ENCODE data around the gene DCN.

DCN gene

GRCh38 chr12:91109581-91110310, 72.9 kb downstream of the DCN start:
- no peak overlapping the region for H3K9ac ChIP-seq (ENCODE audit: low read length)
- peaks cover 10% of the 10 kb centered on the region for H3K4me1 ChIP-seq (ENCODE audit: insufficient read depth, low read length)
- no peaks in the 10 kb centered on the region for H3K36me3 ChIP-seq (ENCODE audit: insufficient read depth, low read length)
- no peaks in the 10 kb centered on the region for H3K9me3 ChIP-seq (ENCODE audit: low read length)
- H3K27me3 ChIP-seq (ENCODE audit: control insufficient read depth in 1 of 2, insufficient read depth in 2 of 2, low read length in 2 of 2), result no peaks in the 10 kb centered on the region
- H3K27ac ChIP-seq (ENCODE audit: low read depth, low read length), result no peak overlapping the region
- peak overlapping the region in 1 of 2 donors; percentile 35 for H3K4me3 ChIP-seq (ENCODE audit: low read depth in 1 of 2, low read length in 2 of 2)

- H3K27me3 ChIP-seq (ENCODE audit: control insufficient read depth in 1 of 2, insufficient read depth in 2 of 2, low read length in 2 of 2), result no peaks in the 10 kb centered on the region
- no peak overlapping the region for H3K27ac ChIP-seq (ENCODE audit: low read depth, low read length)
- H3K9me3 ChIP-seq (ENCODE audit: low read length), result no peaks in the 10 kb centered on the region
- H3K4me3 ChIP-seq (ENCODE audit: low read depth in 1 of 2, low read length in 2 of 2), result peak overlapping the region in 1 of 2 donors; percentile 16
- no peaks in the 10 kb centered on the region for H3K36me3 ChIP-seq (ENCODE audit: insufficient read depth, low read length)
- peaks cover 10% of the 10 kb centered on the region for H3K4me1 ChIP-seq (ENCODE audit: insufficient read depth, low read length)
- H3K9ac ChIP-seq (ENCODE audit: low read length), result no peak overlapping the region
These were observed 73.5 kb downstream of the DCN start for GRCh38 chr12:91109148-91109564.

- Histone ChIP-seq H3K4me3 (ENCODE audit: low read depth in 1 of 2, low read length in 2 of 2) (peak overlapping the region in 1 of 2 donors; percentile 10), H3K27me3 (ENCODE audit: control insufficient read depth in 1 of 2, insufficient read depth in 2 of 2, low read length in 2 of 2) (no peaks in the 10 kb centered on the region), H3K9ac (ENCODE audit: low read length) (no peak overlapping the region), H3K27ac (ENCODE audit: low read depth, low read length) (no peak overlapping the region), H3K9me3 (ENCODE audit: low read length) (no peaks in the 10 kb centered on the region), H3K36me3 (ENCODE audit: insufficient read depth, low read length) (no peaks in the 10 kb centered on the region), H3K4me1 (ENCODE audit: insufficient read depth, low read length) (peaks cover 10% of the 10 kb centered on the region)
These were observed 74.3 kb downstream of the DCN start for GRCh38 chr12:91108196-91108755.

GRCh38 chr12:91106283-91106682, 76.3 kb downstream of the DCN start:
- Histone ChIP-seq H3K4me1 (ENCODE audit: insufficient read depth, low read length) (peaks cover 3% of the 10 kb centered on the region), H3K27ac (ENCODE audit: low read depth, low read length) (no peak overlapping the region), H3K27me3 (ENCODE audit: control insufficient read depth in 1 of 2, insufficient read depth in 2 of 2, low read length in 2 of 2) (no peaks in the 10 kb centered on the region), H3K36me3 (ENCODE audit: insufficient read depth, low read length) (no peaks in the 10 kb centered on the region), H3K9ac (ENCODE audit: low read length) (no peak overlapping the region), H3K4me3 (ENCODE audit: low read depth in 1 of 2, low read length in 2 of 2) (no peak overlapping the region), H3K9me3 (ENCODE audit: low read length) (no peaks in the 10 kb centered on the region)

- no peaks in the 10 kb centered on the region for H3K9me3 ChIP-seq (ENCODE audit: low read length)
- H3K4me1 ChIP-seq (ENCODE audit: insufficient read depth, low read length), result no peaks in the 10 kb centered on the region
- H3K4me3 ChIP-seq (ENCODE audit: low read depth in 1 of 2, low read length in 2 of 2), result peak overlapping the region in 1 of 2 donors; percentile 5
- H3K27me3 ChIP-seq (ENCODE audit: control insufficient read depth in 1 of 2, insufficient read depth in 2 of 2, low read length in 2 of 2), result no peaks in the 10 kb centered on the region
- no peaks in the 10 kb centered on the region for H3K36me3 ChIP-seq (ENCODE audit: insufficient read depth, low read length)
- H3K27ac ChIP-seq (ENCODE audit: low read depth, low read length), result no peak overlapping the region
- no peak overlapping the region for H3K9ac ChIP-seq (ENCODE audit: low read length)
These were observed 76.8 kb downstream of the DCN start for GRCh38 chr12:91105807-91106206.

- Histone ChIP-seq H3K9me3 (ENCODE audit: low read length) (no peaks in the 10 kb centered on the region), H3K4me3 (ENCODE audit: low read depth in 1 of 2, low read length in 2 of 2) (peak overlapping the region in 1 of 2 donors; percentile 5), H3K4me1 (ENCODE audit: insufficient read depth, low read length) (no peaks in the 10 kb centered on the region), H3K36me3 (ENCODE audit: insufficient read depth, low read length) (no peaks in the 10 kb centered on the region), H3K27ac (ENCODE audit: low read depth, low read length) (no peak overlapping the region), H3K27me3 (ENCODE audit: control insufficient read depth in 1 of 2, insufficient read depth in 2 of 2, low read length in 2 of 2) (no peaks in the 10 kb centered on the region), H3K9ac (ENCODE audit: low read length) (no peak overlapping the region)
These were observed 77.7 kb downstream of the DCN start for GRCh38 chr12:91104812-91105466.

- peaks cover 6% of the 10 kb centered on the region for H3K4me1 ChIP-seq (ENCODE audit: insufficient read depth, low read length)
- H3K36me3 ChIP-seq (ENCODE audit: insufficient read depth, low read length), result no peaks in the 10 kb centered on the region
- H3K9me3 ChIP-seq (ENCODE audit: low read length), result no peaks in the 10 kb centered on the region
- H3K9ac ChIP-seq (ENCODE audit: low read length), result no peak overlapping the region
- no peaks in the 10 kb centered on the region for H3K27me3 ChIP-seq (ENCODE audit: control insufficient read depth in 1 of 2, insufficient read depth in 2 of 2, low read length in 2 of 2)
- H3K27ac ChIP-seq (ENCODE audit: low read depth, low read length), result no peak overlapping the region
- H3K4me3 ChIP-seq (ENCODE audit: low read depth in 1 of 2, low read length in 2 of 2), result no peak overlapping the region
These were observed 79.0 kb downstream of the DCN start for GRCh38 chr12:91103624-91104023.

- H3K9ac ChIP-seq (ENCODE audit: low read length), result no peak overlapping the region
- no peak overlapping the region for H3K27ac ChIP-seq (ENCODE audit: low read depth, low read length)
- H3K4me3 ChIP-seq (ENCODE audit: low read depth in 1 of 2, low read length in 2 of 2), result no peak overlapping the region
- no peaks in the 10 kb centered on the region for H3K9me3 ChIP-seq (ENCODE audit: low read length)
- H3K36me3 ChIP-seq (ENCODE audit: insufficient read depth, low read length), result no peaks in the 10 kb centered on the region
- H3K4me1 ChIP-seq (ENCODE audit: insufficient read depth, low read length), result peaks cover 6% of the 10 kb centered on the region
- no peaks in the 10 kb centered on the region for H3K27me3 ChIP-seq (ENCODE audit: control insufficient read depth in 1 of 2, insufficient read depth in 2 of 2, low read length in 2 of 2)
These were observed 79.5 kb downstream of the DCN start for GRCh38 chr12:91103101-91103500.

GRCh38 chr12:91100906-91101305, 81.7 kb downstream of the DCN start:
- H3K9me3 ChIP-seq (ENCODE audit: low read length), result no peaks in the 10 kb centered on the region
- no peak overlapping the region for H3K27ac ChIP-seq (ENCODE audit: low read depth, low read length)
- no peaks in the 10 kb centered on the region for H3K27me3 ChIP-seq (ENCODE audit: control insufficient read depth in 1 of 2, insufficient read depth in 2 of 2, low read length in 2 of 2)
- no peak overlapping the region for H3K4me3 ChIP-seq (ENCODE audit: low read depth in 1 of 2, low read length in 2 of 2)
- H3K9ac ChIP-seq (ENCODE audit: low read length), result no peak overlapping the region
- no peaks in the 10 kb centered on the region for H3K36me3 ChIP-seq (ENCODE audit: insufficient read depth, low read length)
- H3K4me1 ChIP-seq (ENCODE audit: insufficient read depth, low read length), result peaks cover 6% of the 10 kb centered on the region

GRCh38 chr12:91099836-91100235, 82.8 kb downstream of the DCN start:
- peaks cover 6% of the 10 kb centered on the region for H3K4me1 ChIP-seq (ENCODE audit: insufficient read depth, low read length)
- no peak overlapping the region for H3K27ac ChIP-seq (ENCODE audit: low read depth, low read length)
- no peaks in the 10 kb centered on the region for H3K36me3 ChIP-seq (ENCODE audit: insufficient read depth, low read length)
- H3K27me3 ChIP-seq (ENCODE audit: control insufficient read depth in 1 of 2, insufficient read depth in 2 of 2, low read length in 2 of 2), result no peaks in the 10 kb centered on the region
- H3K9me3 ChIP-seq (ENCODE audit: low read length), result no peaks in the 10 kb centered on the region
- H3K4me3 ChIP-seq (ENCODE audit: low read depth in 1 of 2, low read length in 2 of 2), result no peak overlapping the region
- no peak overlapping the region for H3K9ac ChIP-seq (ENCODE audit: low read length)

GRCh38 chr12:91099341-91099740, 83.3 kb downstream of the DCN start:
- no peak overlapping the region for H3K4me3 ChIP-seq (ENCODE audit: low read depth in 1 of 2, low read length in 2 of 2)
- H3K9ac ChIP-seq (ENCODE audit: low read length), result no peak overlapping the region
- H3K27me3 ChIP-seq (ENCODE audit: control insufficient read depth in 1 of 2, insufficient read depth in 2 of 2, low read length in 2 of 2), result no peaks in the 10 kb centered on the region
- no peaks in the 10 kb centered on the region for H3K36me3 ChIP-seq (ENCODE audit: insufficient read depth, low read length)
- H3K27ac ChIP-seq (ENCODE audit: low read depth, low read length), result no peak overlapping the region
- H3K9me3 ChIP-seq (ENCODE audit: low read length), result no peaks in the 10 kb centered on the region
- H3K4me1 ChIP-seq (ENCODE audit: insufficient read depth, low read length), result peaks cover 6% of the 10 kb centered on the region

Data from muscle layer of colon (tissue), 2 donors.